Left ventricle myocardium superior (tissue), 1 donor: ENCODE results near the gene TUBB1. TPM values are rescaled to one million over a fixed set of nuclear protein-coding genes. Genes with fewer than 3 reads are reported as not detected.
"Not testable (repeated sequence)": the region's sequence is repeated elsewhere in the genome, so short reads cannot be mapped to it uniquely, and the experiment has no call there.

Experiments
- ATAC-seq: fragments of 200-7000 bp; cut with Tn5 transposase; one replicate; pipeline ENCODE4 v1.9.1; 2020; ENCODE audit warnings: mild to moderate bottlenecking, moderate library complexity
- DNase-seq: peaks from one replicate; pipeline ENCODE4 v3.0.0-alpha.2; 2020
- intact Hi-C: fragments of 100-400 bp; cut with micrococcal nuclease; formaldehyde crosslinking; loops from one replicate; pipeline ENCODE4 v1.11.0; 2022
- total RNA-seq: library from RNA; stranded (reverse); fragmentation: NEBNext Ultra II Directional; extraction: Animal tissue kit (Norgen Biotek cat#: 25700); gene quantifications from one replicate; pipeline ENCODE4 v1.2.1, GENCODE V29; 2021
- donor health status: DM: no; HTN: yes; CAD: no; lungs with severe emphysema.

The TUBB1 gene
- total RNA-seq, 1 donor from 2014 or later = 0.30 TPM

GRCh38 chr20:59032713-59033059, 13.5 kb downstream of the TUBB1 start:
- ATAC-seq (no peak), DNase-seq (no peak)
- intact Hi-C loops = loop anchor here (5.0 kb wide), 1 partner anchor 125 kb away; no protein-coding TSS in a partner anchor

DNA sequence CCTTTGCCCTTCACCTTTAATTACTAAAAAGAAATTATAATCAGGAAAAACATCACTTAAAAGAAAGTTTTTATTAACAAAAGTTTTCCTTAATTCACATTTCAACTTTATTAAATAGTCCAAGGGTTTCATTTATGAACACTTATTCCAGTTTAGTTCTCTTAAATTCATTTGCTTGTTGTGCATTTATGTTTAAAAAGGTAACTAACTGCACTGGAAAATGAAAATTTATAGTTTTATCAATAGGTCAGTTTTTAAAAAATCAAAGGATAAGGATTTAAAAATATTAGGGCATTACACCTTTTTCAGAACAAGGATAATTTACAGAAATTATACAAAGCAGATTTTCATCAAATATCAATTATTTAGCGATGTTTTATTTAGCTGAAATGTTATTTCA, 13.9 kb downstream of the TUBB1 start:
- ATAC-seq (no peak), DNase-seq (no peak)
- intact Hi-C loops = loop anchor here (5.0 kb wide), 1 partner anchor 126 kb away; no protein-coding TSS in a partner anchor

- ATAC-seq = no peak
- no peak for DNase-seq
- intact Hi-C loops = loop anchor here (5.0 kb wide), 1 partner anchor 126 kb away; no protein-coding TSS in a partner anchor
These were observed 14.5 kb downstream of the TUBB1 start for GRCh38 chr20:59033616-59034165.

GRCh38 chr20:59035381-59035780, 16.2 kb downstream of the TUBB1 start:
- intact Hi-C loops = no loop called here
- DNase-seq = no peak
- no peak for ATAC-seq

GRCh38 chr20:59037386-59037785, 18.2 kb downstream of the TUBB1 start:
- intact Hi-C loops = no loop called here
- DNase-seq = no peak
- ATAC-seq = no peak

- intact Hi-C loops = no loop called here
- ATAC-seq = no peak
- DNase-seq = no peak
These were observed 20.0 kb downstream of the TUBB1 start for GRCh38 chr20:59039233-59039632.

GRCh38 chr20:59040667-59041066, 21.4 kb downstream of the TUBB1 start:
- intact Hi-C loops = no loop called here
- ATAC-seq = no peak
- DNase-seq = no peak

- intact Hi-C loops, ATAC-seq, DNase-seq: not testable (repeated sequence)
These were observed 22.3 kb downstream of the TUBB1 start for GRCh38 chr20:59041487-59041886.

DNA sequence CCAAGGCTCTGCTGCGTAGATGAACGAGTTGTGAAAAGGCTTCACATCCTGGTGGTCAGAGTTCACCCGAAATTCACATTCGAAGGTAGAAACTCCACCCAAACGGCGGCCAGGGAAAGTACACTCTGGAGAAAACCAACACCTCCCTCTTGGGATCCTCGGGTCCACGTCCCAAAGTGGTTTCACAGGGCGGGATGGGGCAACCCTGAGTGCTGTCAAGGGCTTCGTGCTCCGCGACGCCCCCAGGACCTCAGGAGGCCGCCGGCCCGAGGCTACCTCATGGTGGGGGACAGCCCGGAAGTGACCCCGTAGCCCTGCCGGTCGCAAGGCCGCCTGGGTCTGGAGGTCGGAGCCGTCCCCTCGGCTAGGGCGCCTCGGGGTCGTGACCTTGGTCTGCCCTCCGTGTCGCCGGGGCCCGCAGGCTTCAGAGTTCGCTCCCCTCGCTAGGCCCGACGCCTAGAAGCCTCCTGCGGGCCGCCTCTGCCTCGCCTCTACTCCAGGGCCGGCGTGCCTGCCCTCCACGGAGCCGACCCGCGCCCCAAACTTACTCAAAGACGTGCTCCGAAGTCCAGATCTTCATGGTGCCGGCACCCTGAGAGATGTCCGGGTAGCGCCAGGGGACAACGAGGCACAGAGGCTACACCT, 23.0 kb downstream of the TUBB1 start, which contains the start of gene PRELID3B:
PRELID3B (minus strand) TSS at position 636 of the 645 bp plus-strand sequence; CDS start at position 580, 56 bp downstream.
- intact Hi-C loops = no loop called here
- DNase-seq = no peak
- ATAC-seq = peak; percentile 47

DNA sequence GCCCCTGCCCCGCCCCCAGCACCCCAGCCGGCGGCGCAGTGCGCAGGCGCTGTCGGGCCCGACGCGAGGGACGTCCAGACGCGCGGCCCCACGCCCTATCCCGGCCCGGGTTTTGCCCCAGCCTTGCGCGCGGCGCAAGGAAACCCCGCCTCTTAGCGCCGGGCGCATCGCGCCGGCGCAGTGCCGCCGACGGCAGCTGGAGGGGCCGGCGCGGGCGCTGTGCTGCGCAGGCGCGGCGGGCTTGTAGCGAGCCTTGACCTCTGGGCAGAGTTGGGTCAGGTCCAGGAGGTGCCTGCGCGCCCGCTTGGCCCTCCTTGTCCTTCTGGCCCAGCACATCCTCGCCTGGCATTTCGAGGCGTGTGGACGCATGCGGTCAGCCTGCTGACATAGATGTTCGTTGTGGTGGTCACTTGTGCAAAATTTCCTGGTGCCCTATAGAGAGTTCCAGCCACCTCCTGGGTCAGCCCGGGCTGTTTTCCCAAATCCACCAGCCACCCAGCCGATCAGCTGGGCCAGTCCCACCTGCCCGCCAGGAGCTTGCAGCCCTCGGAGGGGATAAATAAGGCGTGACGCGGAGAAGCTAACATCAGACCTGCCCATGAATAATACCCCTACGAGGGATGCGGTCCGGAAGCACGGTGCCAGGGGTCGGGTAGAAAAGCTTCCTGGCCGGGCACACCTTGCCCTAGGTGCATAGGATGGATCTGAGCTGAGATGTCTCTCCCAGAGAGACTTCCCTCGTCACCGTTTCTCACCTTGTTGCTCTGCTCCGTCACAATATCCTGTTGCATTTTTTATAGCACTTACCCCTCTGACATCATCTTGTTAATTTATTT, 23.8 kb downstream of the TUBB1 start:
- intact Hi-C loops = no loop called here

GRCh38 chr20:59043698-59044097, 24.5 kb downstream of the TUBB1 start:
- no peak for DNase-seq
- ATAC-seq = no peak
- intact Hi-C loops = no loop called here

More for the DNA sequence above, 23.8 kb downstream of the TUBB1 start:
- ATAC-seq = peak; percentile 98
- DNase-seq = peak; percentile 98

- intact Hi-C loops = no loop called here
- ATAC-seq = no peak
- no peak for DNase-seq
These were observed 25.1 kb downstream of the TUBB1 start for GRCh38 chr20:59044295-59044694.

DNA sequence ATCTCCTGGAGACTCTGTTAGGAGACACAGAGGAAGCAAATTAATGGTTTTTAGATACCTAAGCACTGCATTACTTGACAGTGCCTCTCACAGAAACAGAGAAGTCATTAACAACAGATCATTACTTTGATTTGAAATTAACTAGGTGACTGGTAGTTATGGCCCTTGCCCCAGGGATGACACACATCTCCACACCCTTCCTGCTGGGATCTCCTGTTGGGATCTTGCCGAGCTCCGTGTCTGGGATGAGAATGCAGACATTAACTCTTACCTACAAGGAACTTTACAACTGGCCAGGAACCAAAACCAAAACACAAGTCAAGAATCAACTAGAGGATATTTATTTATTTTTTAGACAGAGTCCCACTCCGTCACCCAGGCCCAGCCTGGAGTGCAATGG, 25.6 kb downstream of the TUBB1 start:
- intact Hi-C loops = no loop called here

DNA sequence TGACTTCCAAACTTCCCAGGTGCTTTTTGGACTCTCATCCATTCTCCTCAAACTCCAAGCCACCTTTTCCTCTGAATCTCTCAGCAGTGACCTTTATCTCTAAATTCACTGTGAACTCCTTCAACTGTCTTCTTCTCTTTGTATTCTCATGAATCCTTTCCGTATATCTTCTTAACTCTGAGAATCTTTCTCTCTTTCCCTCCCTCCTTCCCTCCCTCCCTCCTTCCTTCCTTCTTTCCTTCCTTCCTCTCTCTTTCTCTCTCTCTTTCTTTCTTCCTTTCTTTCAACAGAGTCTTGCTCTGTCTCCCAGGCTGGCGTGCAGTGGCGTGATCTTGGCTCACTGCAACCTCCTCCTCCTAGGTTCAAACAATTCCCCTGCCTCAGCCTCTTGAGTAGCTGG, 27.6 kb downstream of the TUBB1 start:
- no peak for ATAC-seq
- intact Hi-C loops = no loop called here
- no peak for DNase-seq

More for the DNA sequence above, 25.6 kb downstream of the TUBB1 start:
- DNase-seq (no peak), ATAC-seq (no peak)

- DNase-seq = no peak
- intact Hi-C loops = no loop called here
- no peak for ATAC-seq
These were observed 28.9 kb downstream of the TUBB1 start for GRCh38 chr20:59047938-59048680.

DNA sequence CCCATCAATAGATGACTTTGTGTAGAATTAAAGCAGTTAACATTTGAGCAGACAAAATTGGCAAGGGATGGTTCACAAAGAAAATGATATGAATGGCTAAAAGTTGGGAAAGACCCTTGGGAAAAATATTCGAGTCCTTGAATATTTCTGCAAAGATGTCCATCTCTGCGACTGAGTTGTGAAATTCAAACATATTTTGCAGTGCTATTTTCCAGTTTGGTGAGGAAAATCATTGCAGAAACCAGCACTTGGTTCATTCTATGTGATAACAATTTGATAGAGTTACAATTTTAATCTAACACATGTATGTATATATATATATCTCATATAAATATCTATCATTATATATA, 29.4 kb downstream of the TUBB1 start:
- no peak for ATAC-seq
- DNase-seq = no peak
- intact Hi-C loops = no loop called here

DNA sequence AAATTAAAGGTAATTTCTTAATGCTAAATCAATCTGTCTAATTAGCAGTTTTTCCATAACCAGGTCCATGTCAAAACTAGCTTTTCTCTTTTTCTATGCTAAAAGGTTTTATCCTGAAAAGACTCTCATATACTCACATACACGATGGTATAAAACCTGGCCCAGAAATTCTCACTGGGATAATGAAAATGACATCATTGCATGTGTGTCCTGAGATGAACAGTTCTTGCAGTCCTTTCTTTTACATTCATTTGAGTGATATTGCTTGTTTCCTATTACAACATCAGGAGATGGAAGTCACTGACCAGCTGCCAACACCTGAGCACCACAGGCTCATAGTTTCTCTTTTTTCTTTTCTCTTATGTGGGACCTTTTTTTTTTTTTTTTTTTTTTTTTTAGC, 31.2 kb downstream of the TUBB1 start:
- intact Hi-C loops = no loop called here
- DNase-seq (no peak), ATAC-seq (no peak)

GRCh38 chr20:59051666-59052185, 32.5 kb downstream of the TUBB1 start:
- intact Hi-C loops = no loop called here
- DNase-seq (no peak), ATAC-seq (no peak)

DNA sequence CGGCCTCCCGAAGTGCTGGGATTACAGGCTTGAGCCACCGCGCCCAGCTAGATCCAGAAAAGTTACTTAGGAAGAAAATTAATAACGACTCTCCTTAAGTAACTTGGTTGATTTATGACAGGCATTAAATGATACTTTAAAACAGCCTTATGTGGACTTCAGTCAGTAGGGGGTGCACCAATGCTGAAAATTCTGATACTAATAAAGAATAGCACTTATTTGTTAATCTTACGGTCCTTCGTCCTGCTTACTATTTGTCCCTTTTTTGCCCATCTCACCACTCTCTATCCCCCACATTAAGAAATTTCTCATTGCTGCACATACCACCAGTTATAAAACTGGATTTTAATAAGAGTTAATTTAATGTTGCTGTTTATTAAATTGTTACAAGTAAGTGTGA, 36.1 kb downstream of the TUBB1 start:
- intact Hi-C loops = no loop called here
- DNase-seq = no peak
- ATAC-seq = no peak
